Measurements from ENCODE around the gene NLGN2.

The NLGN2 gene

DNA sequence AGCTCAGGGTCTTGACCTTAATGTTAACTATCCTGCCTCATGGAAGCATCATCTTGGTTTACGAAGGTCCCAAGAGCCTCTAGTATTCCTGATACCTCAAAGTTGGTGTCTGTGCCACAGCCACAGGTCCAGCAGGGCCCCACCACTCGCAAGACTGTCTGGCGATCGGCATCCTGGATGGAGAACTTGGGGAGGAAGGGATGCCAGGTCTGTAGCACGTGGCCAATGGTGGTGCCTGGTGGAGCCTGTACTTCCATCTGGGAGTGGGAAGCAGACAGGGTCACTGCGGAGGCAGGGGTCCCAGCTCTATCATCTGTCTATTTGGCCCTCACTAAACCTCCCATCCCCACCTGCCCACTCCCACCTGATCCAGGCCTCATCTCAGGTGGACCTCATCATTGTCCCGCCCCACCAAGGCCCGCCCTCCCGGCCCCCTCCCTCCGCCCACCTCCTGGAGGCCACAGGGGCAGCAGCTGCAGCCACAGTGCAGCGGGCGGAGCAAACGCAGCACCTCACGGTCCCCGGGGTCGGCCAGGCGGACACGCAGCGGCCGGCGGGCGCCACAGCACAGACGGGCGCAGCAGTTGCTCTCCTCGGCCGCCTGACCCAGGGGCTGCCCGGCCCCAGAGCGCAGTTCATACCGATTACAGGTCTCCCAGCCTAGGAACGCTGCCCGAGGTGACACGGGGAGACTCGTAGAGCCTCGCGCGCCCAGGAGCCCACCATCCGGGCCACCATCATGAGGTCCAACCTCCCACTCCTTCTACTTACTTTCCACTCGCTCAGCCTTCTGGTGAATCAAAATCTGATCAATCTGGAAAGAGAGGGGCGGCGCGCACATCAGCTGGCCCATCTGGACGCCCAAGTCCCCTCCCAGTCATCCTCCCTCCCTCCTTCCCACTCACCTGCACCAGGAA lies 14.7 kb upstream of the NLGN2 start:
- DNase-seq: no peak

DNA sequence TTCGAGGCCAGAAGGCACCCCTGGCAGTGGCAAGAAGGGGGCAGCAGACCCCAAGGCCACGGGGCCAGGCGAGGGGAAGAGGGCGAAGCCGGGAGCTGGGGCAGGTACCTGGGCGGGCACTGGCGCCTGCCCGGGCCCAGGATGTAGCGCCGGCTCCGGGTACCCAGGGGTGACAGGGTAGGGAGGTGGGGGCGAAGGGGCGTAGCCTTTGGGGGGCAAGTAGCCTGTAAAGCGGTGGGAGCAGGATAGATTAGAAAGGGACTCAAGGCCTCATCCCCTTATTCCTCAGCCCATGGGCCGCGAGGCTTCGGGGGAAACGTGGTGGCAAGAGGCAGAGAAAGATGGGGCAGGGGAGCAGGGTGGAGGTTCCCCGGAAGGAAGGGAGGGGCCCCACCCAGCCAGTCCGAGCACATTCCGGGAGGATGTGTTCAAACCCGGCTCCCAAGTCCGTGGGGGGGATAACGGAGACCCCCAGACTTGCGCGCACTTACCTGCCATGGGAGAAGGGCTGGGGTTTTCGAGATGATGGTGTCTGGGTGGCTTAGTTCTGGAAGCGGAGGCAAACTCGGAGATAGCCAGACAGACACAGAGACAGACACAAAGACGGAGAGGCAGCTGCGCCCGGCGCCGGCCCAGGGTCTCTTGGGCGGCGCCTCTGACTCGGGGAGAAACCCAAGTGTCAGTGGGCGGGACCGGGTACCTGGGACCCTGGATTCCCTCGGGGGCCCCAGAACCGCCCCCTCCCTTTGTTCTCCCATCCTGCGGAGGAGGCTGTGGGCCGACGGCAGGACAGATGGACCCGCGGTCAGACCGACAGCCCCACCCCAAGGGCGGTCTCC lies 13.8 kb upstream of the NLGN2 start:
- no peak for DNase-seq

DNA sequence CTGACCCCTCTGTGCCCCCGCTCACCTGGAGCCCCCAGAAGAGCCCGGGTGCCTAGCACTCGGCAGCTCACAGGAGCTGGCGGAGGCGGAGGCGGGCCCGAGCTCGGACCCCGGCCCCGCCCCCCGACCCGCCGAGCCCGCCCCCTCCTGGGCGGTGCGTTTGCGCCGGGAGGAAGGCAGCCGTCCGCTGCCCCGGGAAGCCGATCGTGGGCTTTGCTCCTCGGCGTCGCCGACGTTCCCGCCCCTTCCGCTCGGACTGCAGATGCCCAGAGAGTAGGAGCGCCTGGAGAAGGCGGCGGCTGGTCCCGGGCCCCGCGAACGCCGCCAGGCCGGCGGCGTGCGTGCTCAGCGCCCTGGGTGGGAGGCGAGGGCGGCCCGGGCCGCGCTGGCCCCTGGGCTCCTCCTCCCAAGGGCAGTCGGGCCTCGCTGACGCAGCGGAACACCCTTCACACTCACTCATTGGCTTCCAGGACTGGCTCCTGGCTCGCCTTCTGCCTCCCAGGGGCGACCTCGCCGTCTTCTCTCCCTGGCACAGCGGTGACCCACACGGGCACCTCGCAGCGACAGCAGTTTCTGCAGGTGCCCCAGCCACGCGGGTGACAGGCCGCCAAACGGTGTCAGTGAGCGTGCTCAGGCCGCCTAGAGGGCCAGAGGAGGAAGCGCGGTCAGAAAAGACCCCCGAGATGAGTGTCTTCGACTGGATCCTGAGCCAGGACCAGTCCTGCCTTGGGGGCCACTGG lies 13.0 kb upstream of the NLGN2 start, which contains the start of gene PLSCR3:
TSS of gene PLSCR3 (minus strand) at position 74 of the 740 bp plus-strand sequence. CDS start 415 bp downstream, outside the sequence.
- peak; percentile 83 for DNase-seq

DNA sequence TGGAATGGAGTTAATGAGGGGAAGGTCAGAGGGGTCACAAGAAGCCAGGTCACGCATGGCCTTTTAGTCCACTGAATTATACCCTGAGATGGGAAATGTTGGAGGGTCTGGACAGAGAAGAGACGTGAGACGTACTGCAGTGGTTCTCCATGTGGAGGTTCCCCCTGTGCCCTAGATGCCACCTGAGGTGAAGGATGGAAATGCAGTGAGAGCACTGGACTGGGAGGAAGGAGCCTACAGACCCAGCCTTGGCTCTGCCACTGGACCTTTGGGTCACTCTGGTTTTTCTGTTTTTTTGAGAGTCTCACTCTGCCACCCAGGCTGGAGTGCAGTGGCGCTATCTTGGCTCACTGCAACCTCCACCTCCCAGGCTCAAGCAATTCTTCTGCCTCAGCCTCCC lies 11.5 kb upstream of the NLGN2 start:
- no peak for DNase-seq

DNA sequence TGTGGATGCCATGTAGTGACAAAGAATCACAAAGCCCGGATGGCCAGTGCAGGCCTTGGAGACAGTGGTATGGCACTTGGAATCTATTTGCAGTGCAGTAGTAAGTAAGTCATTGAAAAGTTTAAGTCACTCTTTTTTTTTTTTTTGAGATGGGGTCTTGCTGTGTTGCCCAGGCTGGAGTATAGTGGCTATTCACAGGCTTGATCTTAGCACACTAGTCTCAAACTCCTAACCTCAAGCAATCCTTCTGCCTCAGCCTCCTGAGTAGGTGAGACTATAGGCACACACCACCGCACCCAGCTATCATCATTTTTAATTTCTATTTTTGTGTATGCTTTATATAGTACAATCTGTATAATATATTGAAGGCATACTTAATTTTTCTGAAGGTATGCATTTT lies 9.0 kb upstream of the NLGN2 start:
- no peak for DNase-seq

DNA sequence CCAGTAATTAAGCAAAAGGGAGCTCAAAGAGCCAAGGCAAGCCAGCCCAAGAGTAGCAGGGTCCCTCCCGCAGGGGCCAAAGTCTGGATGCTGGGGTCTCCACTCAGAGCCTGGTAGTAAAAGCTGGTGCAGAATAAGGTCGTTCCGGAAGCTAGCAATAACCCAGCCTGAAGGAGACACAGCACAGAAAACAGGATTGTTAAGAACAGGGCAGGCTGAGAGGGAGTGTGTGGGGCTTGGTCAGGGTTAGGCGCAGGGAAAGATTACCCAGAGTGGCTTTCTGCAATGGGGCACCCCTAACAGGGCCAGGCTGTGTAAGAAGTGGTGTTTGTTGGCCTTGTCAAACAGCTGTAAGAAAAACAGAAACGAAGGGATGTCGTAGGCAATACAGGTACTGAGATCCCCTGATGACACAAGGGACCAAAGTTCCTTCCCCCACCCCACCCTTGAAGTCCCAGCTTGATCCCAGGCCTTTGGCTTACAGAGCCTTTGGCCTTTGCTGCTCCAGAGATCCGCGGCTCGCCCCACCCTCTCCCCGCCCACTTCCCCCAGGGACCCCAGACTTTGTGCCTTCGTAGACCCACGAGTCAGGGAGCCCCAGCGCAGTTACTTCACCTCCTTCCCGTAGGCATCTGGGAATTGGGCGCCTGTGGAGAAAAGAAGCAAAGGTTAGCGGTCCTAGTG lies 4.5 kb upstream of the NLGN2 start:
- DNase-seq: no peak

DNA sequence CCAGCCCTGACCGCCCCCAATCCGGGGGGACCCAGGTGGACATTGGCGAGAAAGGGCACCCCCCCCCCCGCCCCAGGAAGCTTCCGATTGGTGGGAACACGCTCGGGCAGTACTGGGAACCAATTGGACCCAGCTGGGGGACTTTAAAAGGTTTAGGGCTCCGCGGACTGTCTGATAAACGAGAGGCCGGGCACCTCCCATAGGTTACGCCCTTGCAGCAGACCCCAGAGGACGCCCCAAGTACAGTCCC lies 4.0 kb upstream of the NLGN2 start:
- no peak for DNase-seq

DNA sequence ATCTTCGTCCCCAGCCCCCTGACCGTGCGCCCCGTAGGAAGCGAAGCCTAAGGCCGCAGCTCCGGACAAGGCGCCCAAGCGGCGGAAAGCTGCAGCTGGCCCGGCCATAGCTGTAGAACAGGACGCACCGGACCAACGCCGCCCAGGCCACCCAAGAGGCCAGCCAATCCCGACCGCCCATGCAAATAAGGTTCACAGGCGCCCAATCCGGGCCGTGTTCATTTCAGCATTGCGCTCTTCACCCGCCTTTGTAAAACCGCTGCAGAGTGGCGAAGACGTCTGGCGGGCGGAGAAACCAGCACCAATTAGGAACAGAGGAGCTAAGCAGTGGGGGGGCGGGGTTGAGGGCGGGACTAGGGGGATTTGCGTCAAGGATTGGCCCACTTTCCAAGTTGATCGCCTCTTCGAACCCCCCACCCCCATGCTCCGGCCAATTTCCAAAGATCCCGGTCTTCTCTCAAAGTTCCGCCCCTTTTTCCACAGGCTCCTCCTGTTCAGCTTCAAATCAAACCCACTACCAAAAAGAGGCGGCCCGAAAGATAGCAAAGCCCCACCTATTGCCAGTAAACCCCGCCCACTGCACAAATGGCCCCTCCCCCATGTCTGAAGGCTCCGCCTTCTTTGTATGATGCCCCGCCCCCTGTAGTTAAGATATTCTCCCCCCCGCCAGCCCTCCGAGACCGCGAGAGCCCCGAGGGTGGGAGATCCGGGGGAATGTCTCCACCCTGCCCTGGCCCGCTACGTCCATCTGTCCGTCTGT lies 3.5 kb upstream of the NLGN2 start, which contains the start of gene TMEM256:
TSS of gene TMEM256 (minus strand) at position 121 of the 760 bp plus-strand sequence. CDS start at position 108, 13 bp downstream.
- DNase-seq: peak; percentile 100

DNA sequence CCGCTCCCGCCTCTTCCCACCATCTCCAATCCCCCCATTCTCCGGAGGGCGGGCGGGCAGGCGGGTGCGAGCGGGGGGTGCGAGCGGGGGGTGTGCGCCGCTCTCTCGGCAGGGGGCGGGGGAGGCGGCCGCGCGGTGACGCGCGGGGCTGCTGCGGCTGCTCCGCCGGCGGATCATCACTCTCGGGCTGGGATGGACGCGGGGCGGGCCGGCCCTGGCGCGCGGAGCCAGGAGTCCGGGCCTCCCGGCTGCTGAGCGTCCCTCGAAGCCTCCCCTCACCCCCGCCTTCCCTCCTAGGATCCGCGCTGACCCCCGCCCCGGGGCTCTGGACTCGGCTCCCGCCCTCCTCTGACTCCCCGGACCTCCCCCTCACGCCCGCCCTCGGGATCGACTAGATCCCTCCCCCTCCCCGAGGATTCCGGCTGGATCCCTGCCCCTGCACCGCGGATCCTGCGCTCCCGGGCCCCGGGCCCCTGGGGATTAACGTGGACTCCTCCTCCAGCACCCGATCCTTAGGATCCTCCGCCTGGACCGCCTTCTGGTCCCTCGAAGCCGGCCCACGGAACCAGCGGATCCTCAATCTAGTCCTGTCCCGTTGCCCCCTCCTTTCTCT lies 2.8 kb upstream of the NLGN2 start:
- DNase-seq: no peak

DNA sequence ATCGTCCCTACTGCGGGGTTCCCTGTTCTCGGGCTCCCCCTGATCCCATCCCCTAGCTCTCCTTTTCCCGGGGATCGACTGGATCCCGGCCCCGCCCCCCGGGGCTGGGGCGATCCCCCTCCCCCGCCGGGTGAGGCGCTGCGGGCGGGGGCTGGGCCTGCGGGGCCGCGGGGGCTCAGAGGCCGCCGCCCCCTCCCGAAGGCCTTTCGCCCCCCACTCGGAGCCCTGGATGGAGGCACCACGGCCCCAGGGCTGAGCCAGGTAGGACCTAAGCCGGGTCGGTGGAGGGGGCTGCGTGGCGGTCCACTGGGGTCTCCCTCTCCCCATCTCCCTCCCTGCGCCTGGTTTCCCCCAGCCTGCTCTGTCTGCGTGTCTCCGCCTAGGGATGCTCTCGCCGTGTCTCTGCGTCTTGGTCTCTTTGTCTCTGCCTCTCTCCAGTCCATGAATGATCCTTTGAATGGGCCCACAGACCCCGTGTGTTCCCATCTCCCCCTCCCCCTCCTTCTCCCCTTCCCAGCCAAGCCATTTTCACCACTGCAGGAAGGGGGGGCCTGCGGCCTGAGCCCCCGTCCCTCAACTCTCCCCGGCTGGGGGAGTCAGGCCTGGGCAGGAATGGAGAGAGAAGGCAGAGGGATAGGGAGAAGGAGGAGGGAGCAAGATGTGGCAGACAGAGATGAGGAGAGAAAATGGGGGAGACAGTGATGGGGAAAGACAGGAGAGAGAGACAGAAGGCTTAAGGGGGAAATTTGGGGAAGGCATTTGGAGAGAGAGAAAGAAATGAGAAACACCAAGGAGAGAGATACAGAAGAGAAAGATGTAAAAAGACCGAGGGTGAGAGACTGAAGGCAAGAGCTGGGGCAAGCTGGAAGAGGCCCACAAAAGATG lies 2.1 kb upstream of the NLGN2 start:
- DNase-seq: no peak

DNA sequence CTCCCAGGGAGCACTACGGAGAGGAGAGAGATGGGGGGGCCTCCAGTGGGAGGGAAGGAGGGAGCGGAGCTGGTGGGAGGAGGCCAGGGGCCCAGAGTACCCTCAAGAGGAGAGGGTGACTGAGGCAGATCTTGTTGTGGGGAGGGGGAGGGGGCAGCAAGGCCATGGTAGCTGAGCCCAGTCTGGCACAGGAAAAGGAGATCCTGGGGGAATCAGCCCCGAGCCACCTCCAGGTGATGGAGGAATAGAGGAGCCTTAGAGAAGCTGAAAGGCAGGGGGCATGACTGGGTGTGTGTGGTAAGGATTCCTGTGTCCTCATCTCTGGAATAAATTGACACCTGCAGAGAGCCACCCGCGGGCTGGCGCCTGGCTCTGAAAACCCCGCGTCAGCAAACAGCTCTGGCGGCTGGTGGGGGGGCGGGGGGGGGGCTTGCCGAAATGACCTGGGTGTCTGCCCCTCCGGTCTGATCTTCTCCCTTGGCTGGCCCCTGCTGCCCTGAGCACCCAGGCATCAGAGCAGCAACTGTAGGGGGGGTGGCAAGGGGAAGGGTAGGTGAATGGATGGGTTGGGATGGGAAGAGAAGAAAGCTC lies 1.3 kb upstream of the NLGN2 start:
- no peak for DNase-seq

DNA sequence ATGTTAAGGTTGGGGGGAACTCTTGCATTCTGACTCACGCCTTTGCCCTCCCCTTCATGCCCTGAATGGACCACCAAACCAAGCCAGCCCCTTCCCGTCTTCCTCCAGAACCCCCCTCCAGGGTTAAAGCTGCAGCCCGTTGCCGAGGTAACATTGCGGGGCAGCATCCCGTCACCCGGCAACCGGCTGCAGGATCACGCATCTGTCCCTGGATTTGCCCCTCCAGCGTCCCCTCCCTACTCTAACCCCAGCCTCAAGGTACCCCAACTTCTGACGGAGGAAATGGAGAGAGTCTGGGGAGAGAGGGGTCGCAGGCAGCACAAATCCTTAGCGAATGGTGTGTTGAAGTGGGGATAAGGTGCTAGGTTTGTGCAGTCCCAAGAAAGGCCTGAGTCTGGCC lies 563 bp upstream of the NLGN2 start:
- DNase-seq: no peak

DNA sequence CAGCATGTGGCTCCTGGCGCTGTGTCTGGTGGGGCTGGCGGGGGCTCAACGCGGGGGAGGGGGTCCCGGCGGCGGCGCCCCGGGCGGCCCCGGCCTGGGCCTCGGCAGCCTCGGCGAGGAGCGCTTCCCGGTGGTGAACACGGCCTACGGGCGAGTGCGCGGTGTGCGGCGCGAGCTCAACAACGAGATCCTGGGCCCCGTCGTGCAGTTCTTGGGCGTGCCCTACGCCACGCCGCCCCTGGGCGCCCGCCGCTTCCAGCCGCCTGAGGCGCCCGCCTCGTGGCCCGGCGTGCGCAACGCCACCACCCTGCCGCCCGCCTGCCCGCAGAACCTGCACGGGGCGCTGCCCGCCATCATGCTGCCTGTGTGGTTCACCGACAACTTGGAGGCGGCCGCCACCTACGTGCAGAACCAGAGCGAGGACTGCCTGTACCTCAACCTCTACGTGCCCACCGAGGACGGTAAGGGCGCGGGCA lies 645 bp downstream of the NLGN2 start:
- no peak for DNase-seq

DNA sequence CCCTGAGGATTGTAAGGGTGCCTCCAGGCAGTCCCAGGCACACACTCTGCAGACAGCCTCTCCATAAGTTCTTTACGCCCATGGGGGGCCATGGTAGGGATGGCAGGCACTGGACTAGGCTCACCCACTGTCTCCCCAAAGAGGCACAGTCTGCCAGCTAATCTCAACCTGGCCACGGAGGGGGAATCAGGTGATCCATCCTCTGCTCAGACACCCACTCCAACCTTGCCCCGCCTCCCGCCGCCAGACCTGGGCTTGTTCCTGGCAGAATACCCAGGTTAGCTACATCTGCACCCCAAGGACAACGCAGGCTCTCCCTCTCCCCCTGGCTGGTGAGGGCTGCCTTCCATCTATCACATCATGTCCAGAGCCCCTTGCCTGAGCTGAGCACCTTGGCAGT lies 1.2 kb downstream of the NLGN2 start:
- no peak for DNase-seq

DNA sequence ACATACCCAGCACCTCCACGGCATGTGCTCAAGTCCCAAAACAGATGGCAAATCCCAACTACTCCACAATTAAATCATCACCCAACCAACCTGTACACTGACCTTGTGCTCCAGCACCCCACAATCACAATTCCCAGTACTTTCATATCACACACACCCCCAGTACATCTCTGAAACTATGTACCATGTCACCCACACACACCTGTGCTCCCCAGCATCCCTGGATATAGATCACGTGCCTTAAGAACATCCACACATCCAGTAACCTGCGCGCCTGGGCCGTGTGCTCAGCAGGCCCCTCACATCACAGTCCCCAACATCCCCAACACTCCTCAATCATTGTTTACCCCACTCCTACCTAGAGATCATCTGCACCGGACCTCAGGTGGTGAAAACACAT lies 2.1 kb downstream of the NLGN2 start:
- no peak for DNase-seq

DNA sequence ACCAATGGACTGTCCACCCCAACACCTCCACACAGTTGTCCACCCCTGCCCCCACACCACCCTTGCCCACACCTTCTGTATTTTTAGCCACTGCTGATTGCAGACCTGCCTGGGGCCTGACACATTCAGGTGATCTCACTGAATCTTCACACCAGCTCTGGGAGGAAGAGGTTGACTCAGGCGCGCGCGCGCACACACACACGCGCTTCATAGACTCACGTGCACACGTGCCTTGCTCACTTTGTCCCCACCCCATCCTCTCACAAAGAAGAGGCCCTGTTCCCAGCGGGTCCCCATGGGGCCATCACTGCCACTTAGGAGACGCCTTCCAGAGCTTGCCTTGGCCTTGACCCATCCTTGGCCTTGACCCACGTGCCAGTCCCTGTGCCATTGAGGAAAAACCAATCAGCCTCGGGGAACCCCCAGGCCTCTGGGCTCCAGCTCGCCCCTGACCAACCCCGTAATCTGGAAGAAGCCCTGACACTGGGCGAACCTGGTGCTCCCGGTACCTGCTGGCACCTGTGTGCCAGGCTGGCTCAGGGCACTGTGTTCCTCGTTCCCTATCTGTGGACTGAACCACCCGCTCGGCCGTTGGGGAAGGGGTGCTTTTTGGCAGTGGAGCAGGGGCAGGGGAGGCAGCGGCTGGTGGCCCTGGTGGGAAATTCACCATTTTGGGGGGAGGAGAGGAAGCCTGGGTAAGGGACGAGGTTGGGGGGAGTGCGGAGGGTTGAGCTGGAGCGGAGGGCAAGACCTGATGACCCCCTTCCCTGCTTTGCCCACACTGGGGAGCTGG lies 3.2 kb downstream of the NLGN2 start:
- no peak for DNase-seq

DNA sequence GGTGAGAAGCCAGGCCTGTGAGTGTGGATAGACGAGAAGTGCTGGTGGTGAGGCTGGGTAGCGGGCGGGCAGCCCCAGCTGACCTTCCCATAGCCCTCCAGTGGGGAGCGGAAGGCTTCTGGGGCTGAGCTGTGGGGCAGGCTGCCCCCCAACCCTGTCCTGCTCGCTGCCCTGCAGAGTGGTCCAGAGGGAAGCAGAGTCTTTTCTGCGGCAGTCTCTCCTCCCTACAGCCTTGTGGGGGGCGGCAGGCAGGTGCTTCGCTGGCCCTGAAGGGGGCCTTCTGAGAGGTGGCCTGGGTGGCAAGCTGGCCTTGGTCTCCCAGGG lies 3.7 kb downstream of the NLGN2 start:
- DNase-seq: no peak

DNA sequence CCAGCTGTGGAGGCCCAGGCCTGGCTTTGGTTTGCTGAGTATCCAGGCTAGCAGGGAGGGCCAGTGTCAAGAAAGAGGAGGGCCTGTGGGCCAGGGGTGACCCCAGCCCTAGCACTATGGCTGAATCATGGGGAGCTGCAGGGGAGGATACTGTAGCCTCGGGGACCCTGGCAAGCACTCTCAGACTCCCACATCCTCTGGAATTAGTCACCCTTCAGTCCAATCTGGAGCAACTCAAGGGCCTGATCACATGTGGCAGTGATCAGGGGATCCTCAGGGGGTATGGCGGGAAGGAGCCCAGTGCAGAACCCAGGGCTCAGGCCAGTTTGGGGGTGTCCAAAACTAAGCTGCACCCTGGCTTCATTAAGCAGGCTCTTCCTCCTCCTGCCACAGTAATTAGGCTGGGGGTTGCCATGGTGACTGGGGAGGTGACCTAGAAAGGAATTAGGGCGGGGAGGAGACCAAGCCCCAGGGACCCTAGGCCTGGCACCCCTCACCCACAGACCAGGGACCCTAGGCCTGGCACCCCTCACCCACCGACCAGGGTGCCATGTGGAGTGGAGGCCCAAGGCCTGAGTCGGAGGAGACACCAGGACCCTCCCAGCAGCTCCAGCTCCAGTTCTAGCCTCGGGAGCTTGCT lies 5.8 kb downstream of the NLGN2 start:
- DNase-seq: peak; percentile 52

DNA sequence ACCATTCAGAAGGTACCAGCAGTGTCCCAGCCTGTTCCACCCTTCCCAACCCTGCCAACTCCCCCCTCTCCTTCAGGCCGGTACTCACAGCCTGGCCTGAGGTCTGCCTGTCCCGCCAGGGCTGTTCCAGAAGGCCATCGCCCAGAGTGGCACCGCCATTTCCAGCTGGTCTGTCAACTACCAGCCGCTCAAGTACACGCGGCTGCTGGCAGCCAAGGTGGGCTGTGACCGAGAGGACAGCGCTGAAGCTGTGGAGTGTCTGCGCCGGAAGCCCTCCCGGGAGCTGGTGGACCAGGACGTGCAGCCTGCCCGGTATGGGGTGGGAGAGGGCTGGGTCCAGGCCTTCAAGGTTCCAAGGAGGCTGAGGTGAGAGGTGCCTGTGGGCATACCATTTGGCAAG lies 7.2 kb downstream of the NLGN2 start:
- DNase-seq: no peak

Data from fibroblast of upper back skin (primary cell).